GM15510 (cell line): Measurements from ENCODE around the gene HBB.

Experiments
- POLR2A ChIP-seq: IDR thresholded peaks from 3 replicates; pipeline ENCODE4 v1.6.1; 2011; ENCODE audit warnings: borderline replicate concordance; ENCODE audit not compliant: insufficient read length; ENCODE audit errors: extremely low read depth

HBB gene

GRCh38 chr11:5203366-5203765, 23.5 kb downstream of the HBB start:
- TF ChIP-seq POLR2A, result no peak

- TF ChIP-seq POLR2A, result no peak
Observed at GRCh38 chr11:5200582-5200981, 26.3 kb downstream of the HBB start, which contains the start of gene OR51V1. TSS of gene OR51V1 (minus strand) at chr11:5200682. CDS start at chr11:5200682, 0 bp downstream.

- TF ChIP-seq POLR2A, result no peak
Observed at GRCh38 chr11:5198285-5198684, 28.6 kb downstream of the HBB start.

- no peak for TF ChIP-seq POLR2A
Observed at GRCh38 chr11:5197536-5197935, 29.3 kb downstream of the HBB start.

- no peak for TF ChIP-seq POLR2A
Observed at GRCh38 chr11:5196731-5197130, 30.1 kb downstream of the HBB start.

- no peak for TF ChIP-seq POLR2A
Observed at GRCh38 chr11:5196067-5196466, 30.8 kb downstream of the HBB start.

GRCh38 chr11:5192738-5193137, 34.1 kb downstream of the HBB start:
- no peak for TF ChIP-seq POLR2A

- TF ChIP-seq POLR2A, result no peak
Observed at GRCh38 chr11:5188201-5188600, 38.7 kb downstream of the HBB start.

- no peak for TF ChIP-seq POLR2A
Observed at GRCh38 chr11:5178046-5178837, 48.6 kb downstream of the HBB start.
